ENCODE results near the gene SNX6.
"Not testable (repeated sequence)": the region's sequence is repeated elsewhere in the genome, so short reads cannot be mapped to it uniquely, and the experiment has no call there.

The SNX6 gene

GRCh38 chr14:34568803-34569202 lies 61.1 kb downstream of the SNX6 start:
- no peak for DNase-seq
- no peak for TF ChIP-seq POLR2A (IDR thresholded peaks at IDR 0.05; ENCODE audit: low read length)
- no peak for TF ChIP-seq GATA1 (IDR thresholded peaks at IDR 0.05; ENCODE audit: low read depth, low read length)

GRCh38 chr14:34562776-34563150 lies 67.2 kb downstream of the SNX6 start:
- TF ChIP-seq POLR2A (IDR thresholded peaks at IDR 0.05; ENCODE audit: low read length) (no peak), GATA1 (IDR thresholded peaks at IDR 0.05; ENCODE audit: low read depth, low read length) (no peak)
- DNase-seq, result no peak

GRCh38 chr14:34562037-34562775 lies 67.7 kb downstream of the SNX6 start:
- DNase-seq, result not testable (repeated sequence)

- not testable (repeated sequence) for DNase-seq
Measured at GRCh38 chr14:34556498-34556829, 73.5 kb downstream of the SNX6 start.

DNA sequence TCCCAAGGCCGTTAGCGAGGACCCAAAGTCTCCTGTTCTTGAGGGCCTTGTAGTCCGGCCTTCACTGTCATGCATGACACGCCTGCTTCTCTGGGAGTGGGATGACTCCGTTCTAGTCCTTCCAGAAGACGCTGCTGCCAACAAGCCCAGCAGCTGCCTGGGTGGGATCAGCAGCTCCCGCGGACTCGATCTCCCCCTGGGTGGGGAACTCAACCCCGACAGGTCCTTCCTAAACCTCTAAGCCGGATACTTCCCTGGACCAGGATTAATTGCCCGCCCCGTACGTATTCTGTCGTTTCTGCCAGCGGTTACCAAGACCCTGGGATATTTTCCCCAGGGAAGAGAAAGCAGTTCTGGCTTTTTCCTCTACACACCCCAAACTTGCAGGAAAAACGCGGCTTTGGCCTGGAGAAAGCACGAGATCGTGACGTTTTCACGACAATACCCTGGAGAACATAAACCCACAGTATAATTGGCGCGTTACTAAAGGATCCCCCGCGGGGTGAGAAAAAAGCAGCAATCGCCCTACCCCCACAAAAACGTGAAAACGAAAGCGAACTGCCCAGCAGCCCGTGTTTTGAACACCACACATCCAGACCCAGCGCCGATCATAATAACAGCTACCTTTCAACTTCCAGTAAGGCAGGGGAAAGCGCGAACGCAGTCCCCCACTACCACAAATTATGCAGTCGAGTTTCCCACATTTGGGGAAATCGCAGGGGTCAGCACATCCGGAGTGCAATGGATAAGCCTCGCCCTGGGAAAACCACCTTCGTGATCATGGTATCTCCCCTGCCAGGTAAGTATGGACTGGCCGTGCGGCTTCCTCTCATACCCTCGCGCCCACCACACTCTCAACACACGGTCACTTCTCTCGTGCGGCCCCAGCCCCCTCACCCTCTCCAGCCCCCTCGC lies 74.1 kb downstream of the SNX6 start:
- not testable (repeated sequence) for DNase-seq

DNA sequence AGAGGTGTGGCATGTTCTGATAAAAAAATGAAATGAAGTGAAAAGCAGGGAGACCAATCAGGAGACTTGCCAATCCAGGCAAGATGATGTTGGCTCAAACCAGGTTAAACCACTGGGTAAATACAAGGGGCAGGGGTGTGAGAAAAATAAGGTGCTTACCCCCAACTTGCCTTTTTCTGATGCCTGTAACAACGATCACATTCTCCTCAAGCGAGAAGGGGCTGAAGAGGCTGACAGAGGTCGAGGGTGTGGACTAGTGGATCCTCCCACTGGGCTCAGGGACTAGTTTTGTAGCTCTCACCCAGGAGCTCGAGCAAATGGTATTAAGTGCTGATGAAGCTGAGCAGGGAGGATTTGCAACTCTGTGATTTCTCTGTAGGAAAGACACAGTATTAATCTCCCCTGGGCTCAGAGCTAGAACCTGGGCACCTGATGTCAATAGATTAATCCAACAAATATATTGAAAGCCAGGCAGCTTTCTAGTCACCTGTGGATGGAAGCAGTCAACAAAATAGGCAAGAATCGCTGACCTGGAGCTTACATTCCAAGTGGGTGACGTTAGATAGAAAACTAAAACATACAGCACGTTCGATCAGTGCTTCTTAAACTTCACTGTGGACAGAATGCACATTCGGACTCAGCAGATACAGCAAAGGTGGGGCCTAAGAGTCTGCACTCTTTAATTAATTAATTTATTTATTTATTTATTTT lies 75.3 kb downstream of the SNX6 start:
- DNase-seq, result no peak
- TF ChIP-seq POLR2A (IDR thresholded peaks at IDR 0.05; ENCODE audit: low read length) (no peak), GATA1 (IDR thresholded peaks at IDR 0.05; ENCODE audit: low read depth, low read length) (no peak)

GRCh38 chr14:34549276-34549966 lies 80.5 kb downstream of the SNX6 start:
- DNase-seq, result not testable (repeated sequence)

- no peak for DNase-seq
- TF ChIP-seq POLR2A (IDR thresholded peaks at IDR 0.05; ENCODE audit: low read length) (no peak), GATA1 (IDR thresholded peaks at IDR 0.05; ENCODE audit: low read depth, low read length) (no peak)
Measured at GRCh38 chr14:34548472-34548981, 81.4 kb downstream of the SNX6 start.

DNA sequence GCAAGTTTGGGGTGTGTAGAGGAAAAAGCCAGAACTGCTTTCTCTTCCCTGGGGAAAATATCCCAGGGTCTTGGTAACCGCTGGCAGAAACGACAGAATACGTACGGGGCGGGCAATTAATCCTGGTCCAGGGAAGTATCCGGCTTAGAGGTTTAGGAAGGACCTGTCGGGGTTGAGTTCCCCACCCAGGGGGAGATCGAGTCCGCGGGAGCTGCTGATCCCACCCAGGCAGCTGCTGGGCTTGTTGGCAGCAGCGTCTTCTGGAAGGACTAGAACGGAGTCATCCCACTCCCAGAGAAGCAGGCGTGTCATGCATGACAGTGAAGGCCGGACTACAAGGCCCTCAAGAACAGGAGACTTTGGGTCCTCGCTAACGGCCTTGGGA lies 82.8 kb downstream of the SNX6 start:
- DNase-seq, result not testable (repeated sequence)

- not testable (repeated sequence) for DNase-seq
Measured at GRCh38 chr14:34546272-34547135, 83.4 kb downstream of the SNX6 start.

GRCh38 chr14:34540181-34541059 lies 89.5 kb downstream of the SNX6 start:
- DNase-seq, result not testable (repeated sequence)

GRCh38 chr14:34539407-34540180 lies 90.4 kb downstream of the SNX6 start, which contains the start of gene EAPP:
EAPP (minus strand) TSS chr14:34539701; CDS start chr14:34539628, 73 bp downstream.
- DNase-seq, result no peak
- TF ChIP-seq POLR2A (IDR thresholded peaks at IDR 0.05; ENCODE audit: low read length) (peak; percentile 93), GATA1 (IDR thresholded peaks at IDR 0.05; ENCODE audit: low read depth, low read length) (no peak)
